Suprapubic skin (tissue), 4 donors: ENCODE data around the gene MLST8. TPM values are rescaled to one million over a fixed set of nuclear protein-coding genes. Genes with fewer than 3 reads are reported as not detected.
A peak's percentile ranks its signal among the peaks of the same experiment; 100 is the strongest.
"Not testable (repeated sequence)": the region's sequence is repeated elsewhere in the genome, so short reads cannot be mapped to it uniquely, and the experiment has no call there.

ENCODE experiments used
- DNase-seq, 2 donors: peaks; one replicate each; pipeline ENCODE4 v3.0.0-alpha.2; 2019; ENCODE audit warnings: low spot score in 2 of 2
- H3K27ac ChIP-seq: fragments of 200-600 bp; sonication (generic); one replicate; pipeline ENCODE4 v1.5.1; 2019
- H3K27me3 ChIP-seq: fragments of 200-600 bp; sonication (generic); one replicate; pipeline ENCODE4 v1.5.1; 2019
- H3K36me3 ChIP-seq: fragments of 200-600 bp; sonication (generic); one replicate; pipeline ENCODE4 v1.5.1; 2019
- H3K4me1 ChIP-seq: fragments of 200-600 bp; sonication (generic); one replicate; pipeline ENCODE4 v1.5.1; 2019
- H3K4me3 ChIP-seq: fragments of 200-600 bp; sonication (generic); one replicate; pipeline ENCODE4 v1.5.1; 2019; ENCODE audit warnings: mild to moderate bottlenecking
- H3K9me3 ChIP-seq: fragments of 200-600 bp; sonication (generic); one replicate; pipeline ENCODE4 v1.5.1; 2019
- EP300 ChIP-seq: sonication (generic); formaldehyde crosslinking; IDR thresholded peaks from one replicate; pipeline ENCODE4 v1.6.1; 2017; ENCODE audit warnings: antibody characterized with exemption
- POLR2A ChIP-seq, 2 donors: fragments of 450-650 bp; IDR thresholded peaks; one replicate each; pipeline ENCODE4 v1.6.1; 2017; ENCODE audit warnings: antibody characterized with exemption in 2 of 2, mild to moderate bottlenecking in 2 of 2, moderate library complexity in 2 of 2
- POLR2AphosphoS5 ChIP-seq, 3 donors: sonication (generic); formaldehyde crosslinking; IDR thresholded peaks; one replicate each; pipeline ENCODE4 v1.6.1; 2017; ENCODE audit warnings: antibody characterized with exemption in 3 of 3
- WGBS: methylation state at CpG from one replicate; pipeline ENCODE4 v1.1.5; 2018; 5-methylcytosine and 5-hydroxymethylcytosine counted together
- total RNA-seq, 4 donors: library from RNA; depleted of rRNA; stranded (reverse); fragments of >200 nt; gene quantifications; one replicate each; pipeline ENCODE4 v1.1.0, GENCODE V29; 2016
- TF ChIP-seq, protein P1 (sequence below), 2 donors: fragments of 200-600 bp in 1 of 2; fragments of 450-650 bp in 1 of 2; sonication (generic) in 1 of 2; IDR thresholded peaks; one replicate each; pipeline ENCODE4 v1.5.1; 2016 to 2019; ENCODE audit warnings: antibody characterized with exemption in 2 of 2, mild to moderate bottlenecking in 1 of 2, moderate library complexity in 1 of 2

The MLST8 gene
- total RNA-seq, 4 donors from 2014 or later = 52.3 to 69.5 (median 55.1) TPM

DNA sequence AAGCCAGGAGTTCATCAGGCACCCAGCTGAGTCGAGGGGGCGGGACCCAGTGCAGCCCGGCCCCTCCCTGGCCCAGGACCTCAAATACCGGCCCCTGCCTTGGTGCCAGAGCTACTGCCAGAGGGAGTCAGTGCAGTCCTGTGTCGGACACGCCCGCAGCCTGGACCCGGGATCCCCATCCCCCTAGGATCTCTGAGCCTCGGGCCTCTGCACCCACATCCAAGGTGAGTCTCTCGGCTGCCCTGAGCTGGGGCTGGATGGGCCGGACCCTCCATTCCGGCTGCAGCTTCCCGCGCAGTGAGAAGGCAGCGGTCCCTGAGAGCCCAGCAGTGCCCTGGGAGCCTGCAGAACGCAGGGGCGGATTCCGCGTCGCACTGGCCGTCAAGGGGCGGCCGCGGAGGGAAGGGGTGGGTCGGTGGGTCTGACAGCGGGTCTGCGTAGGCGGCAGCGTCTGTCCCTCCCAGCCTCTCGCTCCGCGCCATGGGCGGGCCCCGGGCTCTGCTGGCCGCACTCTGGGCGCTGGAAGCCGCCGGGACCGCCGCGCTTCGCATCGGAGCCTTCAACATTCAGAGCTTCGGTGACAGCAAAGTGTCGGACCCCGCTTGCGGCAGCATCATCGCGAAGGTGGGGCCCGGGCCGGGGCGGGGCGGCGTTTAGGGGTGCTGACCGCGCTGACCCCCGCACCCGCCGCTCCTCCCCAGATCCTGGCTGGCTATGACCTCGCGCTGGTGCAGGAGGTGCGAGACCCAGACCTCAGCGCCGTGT is 31.3 kb downstream of the MLST8 start, which contains the start of gene DNASE1L2:
TSS of gene DNASE1L2 (plus strand) at position 108 of the 765 bp plus-strand sequence. CDS start at position 481, 373 bp downstream.
- Histone ChIP-seq H3K36me3 (peaks cover 54% of the 10 kb centered on the region), H3K9me3 (no peaks in the 10 kb centered on the region), H3K27ac (peak within 1 kb of the TSS; percentile 47), H3K4me1 (peaks cover 35% of the 10 kb centered on the region), H3K4me3 (peak within 1 kb of the TSS; percentile 46), H3K27me3 (peaks cover 19% of the 10 kb centered on the region)
- WGBS = no CpG with 5 or more reads among the region's 64 CpGs
- TF ChIP-seq POLR2A (IDR thresholded peaks at IDR 0.05) (no peak), POLR2AphosphoS5 (IDR thresholded peaks at IDR 0.05) (no peak), EP300 (no peak)
- TF ChIP-seq, protein P1, sequence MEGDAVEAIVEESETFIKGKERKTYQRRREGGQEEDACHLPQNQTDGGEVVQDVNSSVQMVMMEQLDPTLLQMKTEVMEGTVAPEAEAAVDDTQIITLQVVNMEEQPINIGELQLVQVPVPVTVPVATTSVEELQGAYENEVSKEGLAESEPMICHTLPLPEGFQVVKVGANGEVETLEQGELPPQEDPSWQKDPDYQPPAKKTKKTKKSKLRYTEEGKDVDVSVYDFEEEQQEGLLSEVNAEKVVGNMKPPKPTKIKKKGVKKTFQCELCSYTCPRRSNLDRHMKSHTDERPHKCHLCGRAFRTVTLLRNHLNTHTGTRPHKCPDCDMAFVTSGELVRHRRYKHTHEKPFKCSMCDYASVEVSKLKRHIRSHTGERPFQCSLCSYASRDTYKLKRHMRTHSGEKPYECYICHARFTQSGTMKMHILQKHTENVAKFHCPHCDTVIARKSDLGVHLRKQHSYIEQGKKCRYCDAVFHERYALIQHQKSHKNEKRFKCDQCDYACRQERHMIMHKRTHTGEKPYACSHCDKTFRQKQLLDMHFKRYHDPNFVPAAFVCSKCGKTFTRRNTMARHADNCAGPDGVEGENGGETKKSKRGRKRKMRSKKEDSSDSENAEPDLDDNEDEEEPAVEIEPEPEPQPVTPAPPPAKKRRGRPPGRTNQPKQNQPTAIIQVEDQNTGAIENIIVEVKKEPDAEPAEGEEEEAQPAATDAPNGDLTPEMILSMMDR (IDR thresholded peaks at IDR 0.05) = no peak
- peak in 1 of 2 donors; percentile 67 for DNase-seq

DNA sequence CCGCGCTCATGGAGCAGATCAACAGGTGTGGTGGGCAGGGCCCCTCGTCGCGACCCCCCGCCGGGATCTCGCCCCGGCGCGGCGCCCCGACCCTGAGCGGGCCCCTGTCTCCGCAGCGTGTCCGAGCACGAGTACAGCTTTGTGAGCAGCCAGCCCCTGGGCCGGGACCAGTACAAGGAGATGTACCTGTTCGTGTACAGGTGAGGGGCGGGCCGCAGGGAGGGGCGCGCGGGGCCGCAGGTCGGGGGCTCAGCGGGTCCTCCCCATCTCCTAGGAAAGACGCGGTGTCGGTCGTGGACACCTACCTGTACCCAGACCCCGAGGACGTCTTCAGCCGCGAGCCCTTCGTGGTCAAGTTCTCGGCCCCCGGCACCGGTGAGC is 31.8 kb downstream of the MLST8 start:
- TF ChIP-seq POLR2AphosphoS5 (IDR thresholded peaks at IDR 0.05) (no peak), EP300 (no peak), POLR2A (IDR thresholded peaks at IDR 0.05) (no peak)
- TF ChIP-seq, protein P1 (IDR thresholded peaks at IDR 0.05) = no peak
- no peaks in the 10 kb centered on the region for H3K9me3 ChIP-seq
- peak in 1 of 2 donors; percentile 64 for DNase-seq
- WGBS = 0% methylated on average over 1 of the region's 40 CpGs
- peaks cover 54% of the 10 kb centered on the region for H3K36me3 ChIP-seq
- H3K4me3 ChIP-seq = peak overlapping the region; percentile 46
- H3K27ac ChIP-seq = peak overlapping the region; percentile 47
- H3K27me3 ChIP-seq = peaks cover 19% of the 10 kb centered on the region
- H3K4me1 ChIP-seq = peaks cover 35% of the 10 kb centered on the region

GRCh38 chr16:2237493-2238149 is 32.4 kb downstream of the MLST8 start:
- Histone ChIP-seq H3K9me3 (no peaks in the 10 kb centered on the region), H3K4me3 (peak overlapping the region; percentile 46), H3K4me1 (peaks cover 35% of the 10 kb centered on the region), H3K36me3 (peaks cover 54% of the 10 kb centered on the region), H3K27me3 (peaks cover 19% of the 10 kb centered on the region), H3K27ac (no peak overlapping the region)
- TF ChIP-seq EP300 = no peak
- no peak for TF ChIP-seq POLR2A (IDR thresholded peaks at IDR 0.05)
- no peak for TF ChIP-seq POLR2AphosphoS5 (IDR thresholded peaks at IDR 0.05)
- DNase-seq = peak in 1 of 2 donors; percentile 62
- WGBS = 23% methylated on average over 15 of the region's 65 CpGs

GRCh38 chr16:2238150-2238837 is 33.0 kb downstream of the MLST8 start:
- H3K4me3 ChIP-seq = no peak overlapping the region
- no peak for TF ChIP-seq POLR2AphosphoS5 (IDR thresholded peaks at IDR 0.05)
- peaks cover 35% of the 10 kb centered on the region for H3K4me1 ChIP-seq
- peak in 1 of 2 donors; percentile 72 for DNase-seq
- peaks cover 19% of the 10 kb centered on the region for H3K27me3 ChIP-seq
- H3K36me3 ChIP-seq = peaks cover 54% of the 10 kb centered on the region
- no peak overlapping the region for H3K27ac ChIP-seq
- no peaks in the 10 kb centered on the region for H3K9me3 ChIP-seq
- WGBS = 49% methylated on average over 7 of the region's 18 CpGs

GRCh38 chr16:2238838-2239675 is 33.8 kb downstream of the MLST8 start:
- no peak overlapping the region for H3K27ac ChIP-seq
- H3K27me3 ChIP-seq = peaks cover 19% of the 10 kb centered on the region
- no peaks in the 10 kb centered on the region for H3K9me3 ChIP-seq
- 80% methylated on average over 8 of the region's 15 CpGs for WGBS
- no peak for DNase-seq
- TF ChIP-seq EP300 (no peak), POLR2A (IDR thresholded peaks at IDR 0.05) (no peak), POLR2AphosphoS5 (IDR thresholded peaks at IDR 0.05) (no peak)
- TF ChIP-seq, protein P1 (IDR thresholded peaks at IDR 0.05) = no peak
- H3K36me3 ChIP-seq = peaks cover 54% of the 10 kb centered on the region
- no peak overlapping the region for H3K4me3 ChIP-seq
- peaks cover 35% of the 10 kb centered on the region for H3K4me1 ChIP-seq

DNA sequence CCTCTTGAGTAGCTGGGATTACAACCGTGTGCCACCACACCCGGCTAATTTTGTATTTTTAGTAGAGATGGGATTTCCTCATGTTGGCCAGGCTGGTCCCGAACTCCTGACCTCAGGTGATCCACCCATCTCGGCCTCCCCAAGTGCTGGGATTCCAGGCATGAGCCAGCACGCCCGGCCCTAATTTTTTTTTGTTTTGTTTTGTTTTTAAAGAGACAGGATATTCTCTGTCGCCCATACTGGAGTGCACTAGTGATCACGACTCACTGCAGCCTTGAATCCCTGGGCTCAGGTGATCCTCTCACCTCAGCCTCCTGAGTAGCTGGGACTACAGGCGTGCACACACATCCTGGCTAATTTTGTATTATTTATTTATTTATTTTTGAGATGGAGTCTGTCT is 35.1 kb downstream of the MLST8 start:
- H3K9me3 ChIP-seq, H3K4me3 ChIP-seq, DNase-seq, H3K27ac ChIP-seq: not testable (repeated sequence)
- 65% methylated on average over 9 of the region's 9 CpGs for WGBS
- Histone ChIP-seq H3K4me1 (peaks cover 35% of the 10 kb centered on the region), H3K36me3 (peaks cover 53% of the 10 kb centered on the region), H3K27me3 (peaks cover 19% of the 10 kb centered on the region)
